ENCODE data around the gene HTT. TPM values are rescaled to one million over a fixed set of nuclear protein-coding genes. Genes with fewer than 3 reads are reported as not detected.

HTT gene
- total RNA-seq, 1 experiment from 2014 or later = 44.4 TPM

DNA sequence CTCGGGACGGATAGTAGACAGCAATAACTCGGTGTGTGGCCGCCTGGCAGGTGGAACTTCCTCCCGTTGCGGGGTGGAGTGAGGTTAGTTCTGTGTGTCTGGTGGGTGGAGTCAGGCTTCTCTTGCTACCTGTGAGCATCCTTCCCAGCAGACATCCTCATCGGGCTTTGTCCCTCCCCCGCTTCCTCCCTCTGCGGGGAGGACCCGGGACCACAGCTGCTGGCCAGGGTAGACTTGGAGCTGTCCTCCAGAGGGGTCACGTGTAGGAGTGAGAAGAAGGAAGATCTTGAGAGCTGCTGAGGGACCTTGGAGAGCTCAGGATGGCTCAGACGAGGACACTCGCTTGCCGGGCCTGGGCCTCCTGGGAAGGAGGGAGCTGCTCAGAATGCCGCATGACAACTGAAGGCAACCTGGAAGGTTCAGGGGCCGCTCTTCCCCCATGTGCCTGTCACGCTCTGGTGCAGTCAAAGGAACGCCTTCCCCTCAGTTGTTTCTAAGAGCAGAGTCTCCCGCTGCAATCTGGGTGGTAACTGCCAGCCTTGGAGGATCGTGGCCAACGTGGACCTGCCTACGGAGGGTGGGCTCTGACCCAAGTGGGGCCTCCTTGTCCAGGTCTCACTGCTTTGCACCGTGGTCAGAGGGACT lies 168.8 kb downstream of the HTT start:
- H3K27ac Mint-ChIP-seq (ENCODE audit: unreplicated experiment) = no peak overlapping the region
- no peak for DNase-seq

DNA sequence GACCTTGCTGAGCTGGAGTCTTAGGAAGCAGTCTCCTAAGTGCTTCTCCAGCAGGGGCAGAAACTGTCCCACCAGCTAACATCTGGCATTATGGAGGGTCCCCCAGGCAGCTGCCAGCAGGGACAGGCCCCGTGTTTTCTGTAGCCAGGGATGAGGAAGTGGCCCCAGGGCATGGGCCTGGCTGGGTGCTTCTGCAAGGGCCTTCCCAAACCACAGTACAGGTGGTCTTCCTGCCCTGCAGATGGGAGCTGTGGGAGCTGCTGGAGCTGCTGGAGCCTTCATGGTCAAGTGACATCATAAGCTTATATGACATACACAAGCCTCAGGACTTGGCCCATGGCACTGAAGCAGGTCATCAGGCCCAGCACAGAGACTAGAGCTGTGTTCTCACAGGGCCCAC lies 169.5 kb downstream of the HTT start:
- Mint-ChIP-seq H3K4me3 (ENCODE audit: low read depth, unreplicated experiment) (no peak overlapping the region), H3K9me3 (ENCODE audit: low read depth, unreplicated experiment) (no peaks in the 10 kb centered on the region), H3K27ac (ENCODE audit: unreplicated experiment) (no peak overlapping the region), H3K27me3 (ENCODE audit: unreplicated experiment) (no peaks in the 10 kb centered on the region), H3K4me1 (ENCODE audit: low read depth, unreplicated experiment) (no peaks in the 10 kb centered on the region), H3K36me3 (ENCODE audit: insufficient read depth, unreplicated experiment) (peaks cover 15% of the 10 kb centered on the region)
- intact Hi-C loops (cut with micrococcal nuclease; ENCODE audit: unreplicated experiment) = no loop called here
- TF ChIP-seq, protein P1, sequence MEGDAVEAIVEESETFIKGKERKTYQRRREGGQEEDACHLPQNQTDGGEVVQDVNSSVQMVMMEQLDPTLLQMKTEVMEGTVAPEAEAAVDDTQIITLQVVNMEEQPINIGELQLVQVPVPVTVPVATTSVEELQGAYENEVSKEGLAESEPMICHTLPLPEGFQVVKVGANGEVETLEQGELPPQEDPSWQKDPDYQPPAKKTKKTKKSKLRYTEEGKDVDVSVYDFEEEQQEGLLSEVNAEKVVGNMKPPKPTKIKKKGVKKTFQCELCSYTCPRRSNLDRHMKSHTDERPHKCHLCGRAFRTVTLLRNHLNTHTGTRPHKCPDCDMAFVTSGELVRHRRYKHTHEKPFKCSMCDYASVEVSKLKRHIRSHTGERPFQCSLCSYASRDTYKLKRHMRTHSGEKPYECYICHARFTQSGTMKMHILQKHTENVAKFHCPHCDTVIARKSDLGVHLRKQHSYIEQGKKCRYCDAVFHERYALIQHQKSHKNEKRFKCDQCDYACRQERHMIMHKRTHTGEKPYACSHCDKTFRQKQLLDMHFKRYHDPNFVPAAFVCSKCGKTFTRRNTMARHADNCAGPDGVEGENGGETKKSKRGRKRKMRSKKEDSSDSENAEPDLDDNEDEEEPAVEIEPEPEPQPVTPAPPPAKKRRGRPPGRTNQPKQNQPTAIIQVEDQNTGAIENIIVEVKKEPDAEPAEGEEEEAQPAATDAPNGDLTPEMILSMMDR (IDR thresholded peaks at IDR 0.05; ENCODE audit: unreplicated experiment) = no peak
- DNase-seq = no peak
- CTCF ChIA-PET = no interaction called here
- BruUV-seq (replicated peaks) = no TSS peak

More for the DNA sequence above, 168.8 kb downstream of the HTT start:
- intact Hi-C loops (cut with micrococcal nuclease; ENCODE audit: unreplicated experiment) = no loop called here
- H3K27me3 Mint-ChIP-seq (ENCODE audit: unreplicated experiment) = no peaks in the 10 kb centered on the region
- no peaks in the 10 kb centered on the region for H3K4me1 Mint-ChIP-seq (ENCODE audit: low read depth, unreplicated experiment)
- H3K36me3 Mint-ChIP-seq (ENCODE audit: insufficient read depth, unreplicated experiment) = peaks cover 12% of the 10 kb centered on the region
- no peaks in the 10 kb centered on the region for H3K9me3 Mint-ChIP-seq (ENCODE audit: low read depth, unreplicated experiment)
- CTCF ChIA-PET = no interaction called here
- TF ChIP-seq, protein P1 (IDR thresholded peaks at IDR 0.05; ENCODE audit: unreplicated experiment) = no peak
- no TSS peak for BruUV-seq (replicated peaks)
- no peak overlapping the region for H3K4me3 Mint-ChIP-seq (ENCODE audit: low read depth, unreplicated experiment)

DNA sequence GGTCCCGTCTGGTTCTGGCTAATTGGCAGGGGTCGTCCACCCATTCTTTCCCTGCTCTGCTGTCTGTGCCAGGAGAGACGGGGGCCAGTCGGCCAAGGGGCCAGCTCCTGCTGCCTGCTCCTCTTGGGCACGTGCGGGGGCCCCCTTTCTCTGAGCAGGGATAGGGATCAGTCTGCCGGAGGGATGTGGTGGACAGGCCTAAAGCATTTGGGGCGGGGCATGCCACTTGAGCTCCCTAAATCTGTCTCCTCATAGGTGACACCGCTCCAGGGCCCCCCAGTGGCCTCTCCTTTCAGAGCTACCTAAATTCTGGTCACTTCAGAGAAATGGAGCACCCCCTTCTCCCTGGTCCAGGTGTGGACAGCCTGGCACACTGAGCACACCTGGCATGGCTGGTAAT lies 170.3 kb downstream of the HTT start:
- DNase-seq = no peak
- BruUV-seq (replicated peaks) = no TSS peak
- Mint-ChIP-seq H3K4me1 (ENCODE audit: low read depth, unreplicated experiment) (no peaks in the 10 kb centered on the region), H3K36me3 (ENCODE audit: insufficient read depth, unreplicated experiment) (peaks cover 15% of the 10 kb centered on the region), H3K27ac (ENCODE audit: unreplicated experiment) (no peak overlapping the region), H3K27me3 (ENCODE audit: unreplicated experiment) (no peaks in the 10 kb centered on the region), H3K4me3 (ENCODE audit: low read depth, unreplicated experiment) (no peak overlapping the region), H3K9me3 (ENCODE audit: low read depth, unreplicated experiment) (no peaks in the 10 kb centered on the region)
- CTCF ChIA-PET = no interaction called here
- intact Hi-C loops (cut with micrococcal nuclease; ENCODE audit: unreplicated experiment) = no loop called here
- TF ChIP-seq, protein P1 (IDR thresholded peaks at IDR 0.05; ENCODE audit: unreplicated experiment) = no peak

DNA sequence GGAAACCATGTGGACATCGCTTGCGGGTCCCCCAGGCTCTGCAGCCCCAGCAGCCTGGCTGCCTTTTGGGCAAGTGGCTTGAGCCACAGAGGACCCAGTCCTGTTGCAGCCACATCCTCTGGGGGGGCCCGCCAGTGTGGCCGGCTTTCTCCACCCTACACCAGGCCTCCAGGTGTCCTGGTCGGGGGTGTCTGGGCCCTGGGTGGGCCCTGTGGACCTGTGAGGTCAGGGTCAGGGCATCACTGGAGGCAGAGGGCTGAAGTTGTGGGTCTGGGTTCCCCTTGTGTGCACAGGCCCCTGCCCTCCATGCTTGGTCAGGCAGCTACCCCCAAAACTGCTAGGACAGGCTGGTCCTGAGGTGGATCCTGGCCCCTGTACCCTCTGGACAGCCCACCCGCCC lies 171.2 kb downstream of the HTT start:
- no TSS peak for BruUV-seq (replicated peaks)
- H3K4me3 Mint-ChIP-seq (ENCODE audit: low read depth, unreplicated experiment) = no peak overlapping the region
- no peak for DNase-seq
- intact Hi-C loops (cut with micrococcal nuclease; ENCODE audit: unreplicated experiment) = no loop called here
- no peaks in the 10 kb centered on the region for H3K4me1 Mint-ChIP-seq (ENCODE audit: low read depth, unreplicated experiment)
- CTCF ChIA-PET = no interaction called here
- no peaks in the 10 kb centered on the region for H3K9me3 Mint-ChIP-seq (ENCODE audit: low read depth, unreplicated experiment)
- H3K36me3 Mint-ChIP-seq (ENCODE audit: insufficient read depth, unreplicated experiment) = peaks cover 14% of the 10 kb centered on the region
- H3K27ac Mint-ChIP-seq (ENCODE audit: unreplicated experiment) = no peak overlapping the region
- H3K27me3 Mint-ChIP-seq (ENCODE audit: unreplicated experiment) = no peaks in the 10 kb centered on the region
- TF ChIP-seq, protein P1 (IDR thresholded peaks at IDR 0.05; ENCODE audit: unreplicated experiment) = no peak

Measured in Calu3 (cell line).